B cell (primary cell): Measurements from ENCODE around the gene SLC43A2. TPM values are rescaled to one million over a fixed set of nuclear protein-coding genes. Genes with fewer than 3 reads are reported as not detected.

Experiments
- ATAC-seq: fragments of 200-7000 bp; cut with Tn5 transposase; one replicate; pipeline ENCODE4 v1.10.0; 2021; ENCODE audit warnings: low read depth, mild to moderate bottlenecking, moderate number of reproducible peaks, moderate library complexity
- CTCF ChIA-PET: fragments of 350-600 bp; sonication (Branson Sonifier 250); formaldehyde crosslinking; loops from one replicate; lab custom pipeline; 2021; ENCODE audit warnings: antibody characterized with exemption, inconsistent platforms; lab: Charles Lee
- POLR2A ChIA-PET: fragments of 350-600 bp; sonication (Branson Sonifier 250); formaldehyde crosslinking; loops from one replicate; lab custom pipeline; 2021; ENCODE audit warnings: antibody characterized with exemption; lab: Charles Lee
- DNase-seq: peaks from one replicate; pipeline ENCODE4 v3.0.0; 2013
- H2AFZ ChIP-seq: 2 replicates; pipeline ENCODE4 v1.6.1; 2012; ENCODE audit warnings: mild to moderate bottlenecking, low read depth, low read length; ENCODE audit not compliant: insufficient read depth, poor library complexity, severe bottlenecking
- H3K27ac ChIP-seq, 2 donors: 1 replicate in 1 of 2; 2 replicates in 1 of 2; pipeline ENCODE4 v1.5.1; 2012 to 2013; ENCODE audit warnings: low read length in 2 of 2, mild to moderate bottlenecking in 2 of 2, moderate library complexity in 1 of 2
- H3K27me3 ChIP-seq, 4 experiments: fragments of 200-600 bp in 1 of 4; sonication (generic) in 1 of 4; replicated peaks in 1 of 4; 1 replicate in 2 of 4; 2 replicates in 2 of 4; pipeline versions ENCODE4 v1.6.1 to v1.7.0; 2013 to 2016; ENCODE audit warnings: low read length in 3 of 4, mild to moderate bottlenecking in 2 of 4, mixed read lengths in 1 of 4, moderate library complexity in 1 of 4; ENCODE audit not compliant: insufficient read depth in 4 of 4, control insufficient read depth in 3 of 4; ENCODE audit errors: control extremely low read depth in 1 of 4
- H3K36me3 ChIP-seq, 2 experiments: replicated peaks in 1 of 2; 1 replicate in 1 of 2; 2 replicates in 1 of 2; pipeline versions ENCODE4 v1.6.1 to v1.7.1; 2013; ENCODE audit warnings: low read length in 1 of 2; ENCODE audit not compliant: insufficient read depth in 2 of 2, control insufficient read depth in 1 of 2; ENCODE audit errors: control extremely low read depth in 1 of 2, extremely low read depth in 1 of 2
- H3K4me1 ChIP-seq, 2 donors: fragments of 200-600 bp in 1 of 2; sonication (generic) in 1 of 2; 1 replicate in 1 of 2; 2 replicates in 1 of 2; pipeline versions ENCODE4 v1.5.1 to v1.6.1; 2013 to 2017; ENCODE audit warnings: low read length in 2 of 2; ENCODE audit not compliant: control insufficient read depth in 2 of 2, insufficient read depth in 2 of 2
- H3K4me2 ChIP-seq: replicated peaks from 2 replicates; pipeline ENCODE3; 2012; ENCODE audit warnings: mild to moderate bottlenecking, low read depth, low read length; ENCODE audit not compliant: poor library complexity, severe bottlenecking
- H3K4me3 ChIP-seq, 5 experiments: fragments of 200-600 bp in 1 of 5; sonication (generic) in 1 of 5; 1 replicate in 3 of 5; 2 replicates in 2 of 5; pipeline versions ENCODE4 v1.5.1 to v1.7.0; 2011 to 2016; ENCODE audit warnings: low read length in 4 of 5, mild to moderate bottlenecking in 4 of 5, low read depth in 2 of 5, control low read depth in 1 of 5, moderate library complexity in 1 of 5; ENCODE audit not compliant: insufficient read depth in 1 of 5; ENCODE audit errors: control extremely low read depth in 1 of 5, extremely low read depth in 1 of 5
- H3K79me2 ChIP-seq: fragments of 200-600 bp; sonication (generic); one replicate; pipeline ENCODE4 v1.6.0; 2016; ENCODE audit warnings: low read length; ENCODE audit not compliant: control insufficient read depth, insufficient read depth
- H3K9ac ChIP-seq: fragments of 200-600 bp; sonication (generic); 2 replicates; pipeline ENCODE4 v1.6.1; 2017; ENCODE audit warnings: mild to moderate bottlenecking, low read length, moderate library complexity
- H3K9me3 ChIP-seq, 3 donors: one replicate each; pipeline versions ENCODE4 v1.6.1 to v1.7.1; 2013; ENCODE audit warnings: low read length in 2 of 3; ENCODE audit not compliant: control insufficient read depth in 2 of 3, insufficient read depth in 1 of 3; ENCODE audit errors: control extremely low read depth in 1 of 3
- H4K20me1 ChIP-seq: 2 replicates; pipeline ENCODE4 v1.6.0; 2012; ENCODE audit warnings: mild to moderate bottlenecking, low read length; ENCODE audit not compliant: insufficient read depth, control insufficient read depth, poor library complexity, severe bottlenecking
- H3K27ac Mint-ChIP-seq: one replicate; pipeline ENCODE4 v1.8.0; 2021; ENCODE audit warnings: mixed read lengths
- H3K27me3 Mint-ChIP-seq: one replicate; pipeline ENCODE4 v1.8.0; 2021; ENCODE audit warnings: mixed read lengths
- H3K4me1 Mint-ChIP-seq: one replicate; pipeline ENCODE4 v1.8.0; 2021; ENCODE audit warnings: mixed read lengths
- H3K4me3 Mint-ChIP-seq: one replicate; pipeline ENCODE4 v1.8.0; 2021; ENCODE audit warnings: mixed read lengths
- H3K9me3 Mint-ChIP-seq: one replicate; pipeline ENCODE4 v1.8.0; 2022; ENCODE audit warnings: mixed read lengths; ENCODE audit not compliant: insufficient read depth
- EZH2 ChIP-seq: IDR thresholded peaks from 2 replicates; pipeline ENCODE4 v1.6.1; 2012; ENCODE audit warnings: borderline replicate concordance, low read depth, mild to moderate bottlenecking, moderate library complexity, low read length; ENCODE audit not compliant: insufficient read depth, poor library complexity, severe bottlenecking
- WGBS: methylation state at CpG from one replicate; pipeline ENCODE4 v1.1.5; 2013; ENCODE audit warnings: missing lambda C conversion rate; ENCODE audit not compliant: insufficient coverage; 5-methylcytosine and 5-hydroxymethylcytosine counted together
- intact Hi-C: fragments of 100-400 bp; cut with micrococcal nuclease; formaldehyde crosslinking; loops from one replicate; pipeline ENCODE4 v1.10.0; 2022
- polyA plus RNA-seq: library from polyadenylated mRNA; depleted of rRNA; stranded (reverse); fragments of >200 nt; gene quantifications from 2 replicates; pipeline ENCODE4 v1.2.3, GENCODE V29; 2012
- total RNA-seq, 2 donors: library from RNA; stranded (reverse); fragments of 120-200 nt in 1 of 2; gene quantifications; 1 replicate in 1 of 2; 2 replicates in 1 of 2; pipeline versions ENCODE4 v1.2.3 to v1.2.4, GENCODE V29; 2013 to 2022
- TF ChIP-seq, protein P1 (sequence below): fragments of 200-600 bp; IDR thresholded peaks from one replicate; pipeline ENCODE4 v1.8.0; 2022; ENCODE audit warnings: antibody characterized with exemption, mild to moderate bottlenecking

SLC43A2 gene
- total and polyA plus RNA-seq, 2 donors (not counting 1 experiment from before 2014, with no cell fraction given): 26.2 to 204 TPM

DNA sequence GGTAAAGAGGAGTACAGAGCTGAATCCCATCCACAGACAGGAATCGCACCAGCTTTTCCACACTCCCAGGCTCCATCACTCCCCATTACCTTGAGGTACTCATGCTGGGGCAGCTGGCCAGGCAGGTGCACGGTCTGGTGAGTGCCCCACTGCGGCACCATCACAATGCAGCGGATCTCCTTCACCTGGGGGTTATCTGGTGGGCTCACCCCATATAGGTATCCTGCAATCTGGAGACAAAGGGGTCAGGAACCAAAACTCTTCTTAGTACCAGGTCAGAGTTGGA is 22.9 kb upstream of the SLC43A2 start:
- Histone ChIP-seq H3K27ac (no peak overlapping the region), H3K27me3 (no peaks in the 10 kb centered on the region), H3K79me2 (no peaks in the 10 kb centered on the region), H4K20me1 (peaks cover 33% of the 10 kb centered on the region), H3K9ac (no peak overlapping the region), H2AFZ (no peak overlapping the region), H3K36me3 (peaks cover 0 to 61% of the 10 kb centered on the region in 2 experiments), H3K4me3 (no peak overlapping the region), H3K9me3 (no peaks in the 10 kb centered on the region), H3K4me2 (no peak overlapping the region), H3K4me1 (peaks cover 12 to 20% of the 10 kb centered on the region in 2 donors)
- ATAC-seq (no peak), DNase-seq (no peak)
- Mint-ChIP-seq H3K27me3 (no peaks in the 10 kb centered on the region), H3K27ac (peak overlapping the region; percentile 32), H3K4me1 (peaks cover 12% of the 10 kb centered on the region), H3K9me3 (no peaks in the 10 kb centered on the region), H3K4me3 (no peak overlapping the region)
- ChIA-PET CTCF (interaction anchor here (1.6 to 5.4 kb wide), 4 partner anchors 17 to 214 kb away, joined by 4 to 34 read pairs (median 6); no protein-coding TSS in a partner anchor), POLR2A (interaction anchor here (1.4 kb wide), 1 partner anchor 83 kb away, joined by 3 read pairs; no protein-coding TSS in a partner anchor)
- intact Hi-C loops: no loop called here
- TF ChIP-seq, protein P1, sequence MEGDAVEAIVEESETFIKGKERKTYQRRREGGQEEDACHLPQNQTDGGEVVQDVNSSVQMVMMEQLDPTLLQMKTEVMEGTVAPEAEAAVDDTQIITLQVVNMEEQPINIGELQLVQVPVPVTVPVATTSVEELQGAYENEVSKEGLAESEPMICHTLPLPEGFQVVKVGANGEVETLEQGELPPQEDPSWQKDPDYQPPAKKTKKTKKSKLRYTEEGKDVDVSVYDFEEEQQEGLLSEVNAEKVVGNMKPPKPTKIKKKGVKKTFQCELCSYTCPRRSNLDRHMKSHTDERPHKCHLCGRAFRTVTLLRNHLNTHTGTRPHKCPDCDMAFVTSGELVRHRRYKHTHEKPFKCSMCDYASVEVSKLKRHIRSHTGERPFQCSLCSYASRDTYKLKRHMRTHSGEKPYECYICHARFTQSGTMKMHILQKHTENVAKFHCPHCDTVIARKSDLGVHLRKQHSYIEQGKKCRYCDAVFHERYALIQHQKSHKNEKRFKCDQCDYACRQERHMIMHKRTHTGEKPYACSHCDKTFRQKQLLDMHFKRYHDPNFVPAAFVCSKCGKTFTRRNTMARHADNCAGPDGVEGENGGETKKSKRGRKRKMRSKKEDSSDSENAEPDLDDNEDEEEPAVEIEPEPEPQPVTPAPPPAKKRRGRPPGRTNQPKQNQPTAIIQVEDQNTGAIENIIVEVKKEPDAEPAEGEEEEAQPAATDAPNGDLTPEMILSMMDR: no peak
- no peak for TF ChIP-seq EZH2
- WGBS: 96% methylated on average over 3 of the region's 4 CpGs

GRCh38 chr17:1650731-1651558 is 22.3 kb upstream of the SLC43A2 start:
- POLR2A ChIA-PET: interaction anchor here (1.4 to 4.1 kb wide), 2 partner anchors 22 to 83 kb away, joined by 3 to 77 read pairs; partner anchors contain the start of gene SLC43A2
- WGBS: 76% methylated on average over 14 of the region's 22 CpGs
- peak overlapping the region; percentile 13 for H3K4me3 Mint-ChIP-seq
- H3K4me1 ChIP-seq: peaks cover 12 to 20% of the 10 kb centered on the region in 2 donors
- H3K4me3 ChIP-seq: no peak overlapping the region
- no peak overlapping the region for H3K4me2 ChIP-seq
- CTCF ChIA-PET: interaction anchor here (1.6 to 7.8 kb wide), 6 partner anchors 10 to 215 kb away, joined by 4 to 135 read pairs (median 10); partner anchors contain the start of gene SLC43A2
- no peak overlapping the region for H2AFZ ChIP-seq
- H3K79me2 ChIP-seq: no peaks in the 10 kb centered on the region
- H3K27me3 Mint-ChIP-seq: no peaks in the 10 kb centered on the region
- DNase-seq (no peak), ATAC-seq (no peak)
- TF ChIP-seq EZH2: no peak
- TF ChIP-seq, protein P1: no peak
- H3K27ac Mint-ChIP-seq: peak overlapping the region; percentile 67
- no peaks in the 10 kb centered on the region for H3K9me3 ChIP-seq
- H3K4me1 Mint-ChIP-seq: peaks cover 14% of the 10 kb centered on the region
- no peak overlapping the region for H3K9ac ChIP-seq
- peaks cover 0 to 56% of the 10 kb centered on the region in 2 experiments for H3K36me3 ChIP-seq
- H3K27me3 ChIP-seq: no peaks in the 10 kb centered on the region
- no peak overlapping the region for H3K27ac ChIP-seq
- intact Hi-C loops: no loop called here
- no peaks in the 10 kb centered on the region for H3K9me3 Mint-ChIP-seq
- peaks cover 30% of the 10 kb centered on the region for H4K20me1 ChIP-seq
